ENCODE measurements around the gene AHCYL2. TPM values are rescaled to one million over a fixed set of nuclear protein-coding genes. Genes with fewer than 3 reads are reported as not detected.

Gene AHCYL2
- total and polyA plus RNA-seq, 2 of the 8 experiments (the other 6 are each of a cell fraction or from before 2014, with no cell fraction given): 20.7 to 25.4 TPM

GRCh38 chr7:129438281-129438838, 213.5 kb downstream of the AHCYL2 start (continued):
- no peak for TF ChIP-seq CTCF (IDR thresholded peaks at IDR 0.05; ENCODE audit: control extremely low read depth in 1 of 3, insufficient read depth in 1 of 3, low read depth in 1 of 3, low read length in 3 of 3)
